Duodenal mucosa (tissue), 2 donors: ENCODE data around the gene RNF215.
"Not testable (repeated sequence)": the region's sequence is repeated elsewhere in the genome, so short reads cannot be mapped to it uniquely, and the experiment has no call there.

Experiments
- H3K27ac ChIP-seq: one replicate; pipeline ENCODE4 v1.7.0; 2013; ENCODE audit warnings: low read depth, low read length
- H3K27me3 ChIP-seq, 2 donors: one replicate each; pipeline ENCODE4 v1.7.0; 2013; ENCODE audit warnings: low read length in 2 of 2, control low read depth in 1 of 2; ENCODE audit not compliant: insufficient read depth in 2 of 2, control insufficient read depth in 1 of 2
- H3K36me3 ChIP-seq, 2 donors: one replicate each; pipeline ENCODE4 v1.7.0; 2013; ENCODE audit warnings: low read length in 2 of 2, control low read depth in 1 of 2; ENCODE audit not compliant: insufficient read depth in 2 of 2, control insufficient read depth in 1 of 2
- H3K4me1 ChIP-seq, 2 donors: one replicate each; pipeline ENCODE4 v1.7.0; 2013; ENCODE audit warnings: low read length in 2 of 2, control low read depth in 1 of 2; ENCODE audit not compliant: insufficient read depth in 2 of 2, control insufficient read depth in 1 of 2
- H3K4me3 ChIP-seq, 2 donors: one replicate each; pipeline ENCODE4 v1.7.0; 2013; ENCODE audit warnings: low read length in 2 of 2, low read depth in 1 of 2
- H3K9ac ChIP-seq, 2 donors: one replicate each; pipeline ENCODE4 v1.7.0; 2013; ENCODE audit warnings: low read length in 2 of 2, low read depth in 1 of 2
- H3K9me3 ChIP-seq, 2 donors: one replicate each; pipeline ENCODE4 v1.7.0; 2013; ENCODE audit warnings: low read length in 2 of 2, control low read depth in 1 of 2; ENCODE audit not compliant: control insufficient read depth in 1 of 2

The RNF215 gene

DNA sequence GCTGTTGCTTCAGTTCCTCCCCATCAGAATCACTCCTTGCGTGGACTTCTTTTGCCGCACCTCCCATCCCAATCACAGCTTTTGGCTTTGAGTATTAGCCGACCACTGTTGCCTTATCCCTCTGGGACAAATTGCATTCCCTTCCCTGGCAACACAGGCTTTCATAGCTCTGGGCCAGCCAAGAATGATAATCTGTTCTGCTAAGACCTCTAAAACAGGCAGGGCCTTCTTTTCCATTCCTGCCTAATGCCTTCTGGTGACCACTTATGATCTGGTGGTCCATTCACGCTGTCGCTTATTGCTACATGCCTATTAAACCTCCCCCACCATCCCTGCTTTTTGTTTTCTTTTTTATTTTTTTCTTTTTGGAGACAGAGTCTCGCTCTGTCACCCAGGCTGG, 19.2 kb upstream of the RNF215 start:
- peaks cover 8 to 43% of the 10 kb centered on the region in 2 donors for H3K36me3 ChIP-seq
- peaks cover 12 to 21% of the 10 kb centered on the region in 2 donors for H3K4me1 ChIP-seq
- H3K4me3 ChIP-seq, result no peak overlapping the region
- H3K27ac ChIP-seq, result no peak overlapping the region
- H3K9ac ChIP-seq, result no peak overlapping the region
- H3K27me3 ChIP-seq, result no peaks in the 10 kb centered on the region
- no peaks in the 10 kb centered on the region for H3K9me3 ChIP-seq

DNA sequence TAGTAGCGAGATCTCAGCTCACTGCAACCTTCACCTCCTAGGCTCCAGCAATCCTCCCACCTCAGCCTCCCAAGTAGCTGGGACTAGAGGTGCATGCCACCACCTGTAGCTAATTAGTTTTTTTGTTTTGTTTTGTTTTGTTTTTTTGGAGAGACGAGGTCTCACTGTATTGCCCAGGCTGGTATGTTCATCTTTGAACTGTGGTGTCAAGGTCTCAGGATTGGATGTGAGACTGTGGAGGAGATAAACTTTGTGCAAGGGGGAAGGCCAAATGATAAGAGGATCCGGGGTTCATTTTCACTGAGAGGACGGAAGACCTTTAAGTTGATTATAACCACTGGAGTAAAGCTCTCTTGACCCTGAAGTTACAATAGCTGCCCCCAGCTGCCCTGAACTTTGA, 18.5 kb upstream of the RNF215 start:
- H3K9ac ChIP-seq, result no peak overlapping the region
- H3K9me3 ChIP-seq, result no peaks in the 10 kb centered on the region
- no peaks in the 10 kb centered on the region for H3K27me3 ChIP-seq
- H3K4me3 ChIP-seq, result no peak overlapping the region
- peaks cover 12 to 21% of the 10 kb centered on the region in 2 donors for H3K4me1 ChIP-seq
- no peak overlapping the region for H3K27ac ChIP-seq
- H3K36me3 ChIP-seq, result peaks cover 8 to 38% of the 10 kb centered on the region in 2 donors

DNA sequence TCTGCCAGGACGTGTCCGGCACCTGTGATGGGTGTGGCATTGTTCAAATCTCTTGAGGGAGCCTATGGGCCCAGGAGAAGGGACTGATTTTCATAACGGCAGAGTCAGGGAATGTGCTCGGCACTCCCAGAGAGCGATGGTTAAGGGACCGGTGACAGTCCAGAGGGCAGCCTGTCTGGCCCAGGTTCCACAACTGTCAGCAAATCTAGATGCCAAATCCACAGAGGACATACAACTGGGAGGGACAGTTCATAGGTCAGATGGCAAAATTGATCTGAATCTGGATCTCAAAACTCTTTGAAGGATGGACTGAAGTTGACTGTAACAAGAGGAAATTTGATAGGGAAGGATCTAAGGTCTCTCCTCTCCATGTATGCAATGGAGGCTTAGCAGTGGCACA, 17.1 kb upstream of the RNF215 start:
- no peaks in the 10 kb centered on the region for H3K27me3 ChIP-seq
- peaks cover 12 to 21% of the 10 kb centered on the region in 2 donors for H3K4me1 ChIP-seq
- no peaks in the 10 kb centered on the region for H3K9me3 ChIP-seq
- no peak overlapping the region for H3K9ac ChIP-seq
- no peak overlapping the region for H3K4me3 ChIP-seq
- H3K27ac ChIP-seq, result no peak overlapping the region
- peaks cover 8 to 27% of the 10 kb centered on the region in 2 donors for H3K36me3 ChIP-seq

GRCh38 chr22:30402766-30403104, 15.5 kb upstream of the RNF215 start:
- Histone ChIP-seq H3K4me1 (peaks cover 20 to 29% of the 10 kb centered on the region in 2 donors), H3K36me3 (peaks cover 0 to 16% of the 10 kb centered on the region in 2 donors)
- not testable (repeated sequence) for H3K27ac ChIP-seq, H3K27me3 ChIP-seq, H3K9ac ChIP-seq, H3K9me3 ChIP-seq, H3K4me3 ChIP-seq

GRCh38 chr22:30402028-30402765, 15.0 kb upstream of the RNF215 start:
- H3K27me3 ChIP-seq, result peaks cover 0 to 7% of the 10 kb centered on the region in 2 donors
- no peaks in the 10 kb centered on the region for H3K9me3 ChIP-seq
- H3K36me3 ChIP-seq, result peaks cover 0 to 13% of the 10 kb centered on the region in 2 donors
- H3K4me1 ChIP-seq, result peaks cover 20 to 32% of the 10 kb centered on the region in 2 donors
- no peak overlapping the region for H3K27ac ChIP-seq
- H3K9ac ChIP-seq, result no peak overlapping the region
- H3K4me3 ChIP-seq, result no peak overlapping the region

DNA sequence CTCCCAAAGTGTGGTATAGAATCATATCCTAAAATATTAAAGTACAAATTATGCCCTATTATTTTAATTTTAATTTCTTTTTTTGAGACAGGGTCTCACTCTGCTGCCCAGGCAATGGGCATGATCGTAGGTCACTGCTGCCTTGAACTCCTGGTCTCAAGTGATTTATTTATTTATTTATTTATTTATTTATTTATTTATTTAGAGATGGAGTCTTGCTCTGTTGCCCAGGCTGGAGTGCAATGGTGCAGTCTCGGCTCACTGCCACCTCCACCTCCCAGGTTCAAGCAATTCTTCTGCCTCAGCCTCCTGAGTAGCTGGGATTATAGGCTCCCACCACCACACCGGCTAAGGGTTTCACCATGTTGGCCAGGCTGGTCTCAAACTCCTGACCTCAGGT, 13.8 kb upstream of the RNF215 start:
- H3K9ac ChIP-seq, H3K27ac ChIP-seq, H3K9me3 ChIP-seq, H3K4me3 ChIP-seq, H3K27me3 ChIP-seq, H3K36me3 ChIP-seq: not testable (repeated sequence)
- peaks cover 28 to 37% of the 10 kb centered on the region in 2 donors for H3K4me1 ChIP-seq

DNA sequence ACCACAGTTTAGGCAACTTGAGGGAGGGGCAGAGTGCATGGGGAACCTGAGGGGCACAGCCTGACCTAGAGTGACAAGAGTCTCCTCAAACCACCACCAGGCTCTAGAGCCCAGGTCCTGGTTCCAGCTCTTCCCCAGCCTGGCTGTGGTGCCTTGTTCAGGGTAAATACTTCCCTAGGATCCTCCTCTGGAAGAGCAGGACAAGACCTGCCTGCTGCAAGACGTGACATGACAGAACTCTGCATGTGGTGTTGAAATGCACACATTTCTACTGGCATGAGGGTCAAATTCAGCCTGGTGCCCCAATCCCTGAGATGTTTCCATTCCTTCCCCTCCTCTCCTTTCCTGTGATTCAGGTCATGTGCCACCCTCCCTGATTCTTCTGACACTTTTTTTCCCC, 12.9 kb upstream of the RNF215 start:
- Histone ChIP-seq H3K9me3 (no peaks in the 10 kb centered on the region), H3K4me1 (peaks cover 32 to 35% of the 10 kb centered on the region in 2 donors), H3K27me3 (peaks cover 0 to 7% of the 10 kb centered on the region in 2 donors), H3K36me3 (peaks cover 0 to 1% of the 10 kb centered on the region in 2 donors), H3K9ac (no peak overlapping the region), H3K27ac (no peak overlapping the region), H3K4me3 (no peak overlapping the region)

- H3K9ac ChIP-seq, result no peak overlapping the region
- H3K36me3 ChIP-seq, result no peaks in the 10 kb centered on the region
- peaks cover 32 to 33% of the 10 kb centered on the region in 2 donors for H3K4me1 ChIP-seq
- no peak overlapping the region for H3K4me3 ChIP-seq
- H3K27me3 ChIP-seq, result peaks cover 0 to 7% of the 10 kb centered on the region in 2 donors
- H3K27ac ChIP-seq, result no peak overlapping the region
- no peaks in the 10 kb centered on the region for H3K9me3 ChIP-seq
These were observed 12.5 kb upstream of the RNF215 start for GRCh38 chr22:30399718-30400117.

DNA sequence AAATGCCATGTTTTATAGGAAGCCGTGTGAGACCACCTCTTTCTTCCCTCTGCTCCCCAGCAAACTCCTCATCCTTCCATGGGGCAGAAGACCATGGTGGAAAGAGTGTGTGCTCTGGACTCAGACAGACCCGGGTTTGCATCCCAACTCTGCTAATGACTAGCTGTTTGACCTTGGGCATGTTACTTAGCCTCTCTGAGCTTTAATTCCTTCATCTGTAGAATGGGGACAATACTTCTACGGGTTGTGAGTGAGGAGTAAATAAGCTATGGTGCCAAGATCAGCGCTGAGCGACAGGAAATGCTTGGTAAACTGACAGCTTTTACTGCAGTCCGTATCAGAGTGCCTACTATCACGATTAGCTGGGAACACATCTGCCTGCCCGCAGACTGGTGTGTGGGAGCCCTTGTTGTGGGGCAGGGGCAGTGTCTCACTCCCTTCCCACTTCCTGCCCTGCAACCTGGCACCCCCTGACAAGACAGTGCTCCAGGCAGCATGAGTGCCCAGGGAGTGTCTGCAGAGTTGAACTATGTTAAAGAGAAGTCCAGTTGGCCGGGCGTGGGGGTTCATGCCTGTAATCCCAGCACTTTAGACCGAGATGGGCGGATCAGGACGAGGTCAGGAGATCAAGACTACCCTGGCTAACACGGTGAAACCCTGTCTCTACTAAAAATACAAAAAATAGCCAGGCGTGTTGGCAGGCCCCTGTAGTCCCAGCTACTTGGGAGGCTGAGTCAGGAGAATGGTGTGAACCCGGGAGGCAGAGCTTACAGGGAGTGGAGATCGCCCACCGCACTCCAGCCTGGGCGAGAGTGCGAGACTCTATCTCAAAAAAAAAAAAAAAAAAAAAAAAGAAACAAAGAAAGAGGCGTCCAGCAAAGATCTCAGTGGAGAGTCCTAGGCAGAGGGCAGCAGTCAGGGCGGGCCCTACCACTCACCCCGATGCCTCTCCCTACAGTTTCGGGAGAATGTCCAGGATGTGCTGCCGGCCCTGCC, 11.8 kb upstream of the RNF215 start:
- peaks cover 27 to 28% of the 10 kb centered on the region in 2 donors for H3K4me1 ChIP-seq
- no peak overlapping the region for H3K27ac ChIP-seq
- H3K36me3 ChIP-seq, result no peaks in the 10 kb centered on the region
- no peaks in the 10 kb centered on the region for H3K9me3 ChIP-seq
- peak overlapping the region; percentile 60 to 62 for H3K9ac ChIP-seq
- peaks cover 0 to 7% of the 10 kb centered on the region in 2 donors for H3K27me3 ChIP-seq
- H3K4me3 ChIP-seq, result peak overlapping the region; percentile 62 to 78
